ENCODE data around the gene PTPRD.

- TF ChIP-seq ZNF274 (IDR thresholded peaks at IDR 0.05; ENCODE audit: low read depth, low read length) (no peak), SUZ12 (IDR thresholded peaks at IDR 0.05; ENCODE audit: extremely low read depth, insufficient read depth, insufficient read length) (no peak)
Measured at GRCh38 chr9:8871796-8872445, 1740.9 kb downstream of the PTPRD start.
